DMS114 treated with DMSO at 0.1 percent for 48 hours (cell line): ENCODE measurements around the gene RAB4B.
A peak's percentile ranks its signal among the peaks of the same experiment; 100 is the strongest.
"Not testable (repeated sequence)": the region's sequence is repeated elsewhere in the genome, so short reads cannot be mapped to it uniquely, and the experiment has no call there.

Experiments
- DNase-seq: peaks from one replicate; lab custom pipeline; 2025; ENCODE audit not compliant: unreplicated experiment; lab: John Stamatoyannopoulos, UW

Gene RAB4B

GRCh38 chr19:40750874-40751537 is 27.0 kb upstream of the RAB4B start, which contains the start of gene SNRPA:
Gene SNRPA, plus strand, starts transcription at chr19:40751203. Its CDS starts 206 bp downstream, at chr19:40751409.
- DNase-seq, result peak; percentile 97

GRCh38 chr19:40752257-40752781 is 25.7 kb upstream of the RAB4B start:
- no peak for DNase-seq

- no peak for DNase-seq
Measured at GRCh38 chr19:40754611-40755247, 23.3 kb upstream of the RAB4B start.

- no peak for DNase-seq
Measured at GRCh38 chr19:40755248-40755624, 22.8 kb upstream of the RAB4B start.

GRCh38 chr19:40755791-40756190 is 22.3 kb upstream of the RAB4B start:
- DNase-seq, result no peak

- no peak for DNase-seq
Measured at GRCh38 chr19:40756502-40757110, 21.4 kb upstream of the RAB4B start.

GRCh38 chr19:40758491-40758890 is 19.6 kb upstream of the RAB4B start:
- DNase-seq, result no peak

GRCh38 chr19:40759352-40759751 is 18.7 kb upstream of the RAB4B start:
- DNase-seq, result no peak

GRCh38 chr19:40762754-40763470 is 15.1 kb upstream of the RAB4B start:
- DNase-seq, result no peak

- DNase-seq, result no peak
Measured at GRCh38 chr19:40763526-40763925, 14.5 kb upstream of the RAB4B start.

- no peak for DNase-seq
Measured at GRCh38 chr19:40763963-40764362, 14.1 kb upstream of the RAB4B start.

GRCh38 chr19:40766385-40766784 is 11.7 kb upstream of the RAB4B start:
- DNase-seq, result not testable (repeated sequence)

GRCh38 chr19:40768869-40769268 is 9.2 kb upstream of the RAB4B start:
- DNase-seq, result no peak

GRCh38 chr19:40771101-40771862 is 6.8 kb upstream of the RAB4B start:
- not testable (repeated sequence) for DNase-seq

GRCh38 chr19:40774916-40775631 is 3.0 kb upstream of the RAB4B start, which contains the start of gene MIA:
Gene MIA, plus strand, starts transcription at chr19:40775521. Its CDS starts 22 bp downstream, at chr19:40775543.
- no peak for DNase-seq

- DNase-seq, result no peak
Measured at GRCh38 chr19:40775632-40776022, 2.4 kb upstream of the RAB4B start.

GRCh38 chr19:40776364-40776763 is 1.7 kb upstream of the RAB4B start:
- DNase-seq, result no peak

GRCh38 chr19:40776932-40777644 is 959 bp upstream of the RAB4B start:
- peak; percentile 95 for DNase-seq

- no peak for DNase-seq
Measured at GRCh38 chr19:40777645-40777936, 456 bp upstream of the RAB4B start.
